Measurements from ENCODE around the gene CROCC. TPM values are rescaled to one million over a fixed set of nuclear protein-coding genes. Genes with fewer than 3 reads are reported as not detected.
"Not testable (repeated sequence)": the region's sequence is repeated elsewhere in the genome, so short reads cannot be mapped to it uniquely, and the experiment has no call there.

Gene CROCC
- polyA plus RNA-seq, 3 donors: 19.5 to 42.2 (median 19.8) TPM

DNA sequence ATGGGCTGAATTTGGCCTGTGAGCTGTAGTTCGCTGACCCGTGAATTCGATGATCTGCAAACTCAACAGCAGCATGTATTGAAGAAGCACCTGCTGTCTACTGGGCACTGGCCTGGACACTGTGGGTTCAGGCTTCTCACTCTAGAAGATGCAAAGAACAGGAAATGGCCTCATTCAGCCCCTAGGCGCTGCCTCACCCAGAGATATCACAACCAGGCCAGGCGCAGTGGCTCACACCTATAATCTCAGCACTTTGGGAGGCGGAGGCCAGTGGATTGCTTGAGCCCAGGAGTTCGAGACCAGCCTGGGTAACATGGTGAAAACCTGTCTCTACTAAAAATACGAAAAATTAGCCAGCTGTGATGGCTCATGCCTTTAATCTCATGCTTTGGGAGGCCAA lies 35.0 kb downstream of the CROCC start:
- H3K27ac ChIP-seq (ENCODE audit: low read depth, low read length): no peak overlapping the region
- 92 to 95% (median 92%) methylated on average over 8 of the region's 8 CpGs for WGBS, 3 donors

DNA sequence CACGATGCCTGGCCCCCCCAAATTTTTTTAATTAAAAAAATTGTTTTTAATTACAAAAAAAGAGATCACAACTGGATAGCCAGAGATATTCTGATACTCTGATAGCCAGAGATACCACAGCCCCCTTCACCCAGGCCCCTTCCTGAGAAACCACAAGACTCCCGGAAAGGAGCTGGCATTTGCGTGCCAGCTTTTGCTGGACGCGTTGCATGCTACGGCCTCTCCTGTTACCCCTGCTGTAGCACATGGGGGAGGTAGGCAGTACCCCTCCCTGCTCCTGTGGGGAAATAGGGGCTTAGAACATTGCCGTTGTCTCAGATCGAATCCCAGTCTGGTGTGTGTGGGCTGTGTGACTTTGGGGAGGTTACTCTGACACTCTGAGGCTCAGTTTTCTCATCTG lies 36.0 kb downstream of the CROCC start:
- 63 to 92% (median 76%) methylated on average over 8 of the region's 8 CpGs for WGBS, 3 donors
- H3K27ac ChIP-seq (ENCODE audit: low read depth, low read length): no peak overlapping the region

DNA sequence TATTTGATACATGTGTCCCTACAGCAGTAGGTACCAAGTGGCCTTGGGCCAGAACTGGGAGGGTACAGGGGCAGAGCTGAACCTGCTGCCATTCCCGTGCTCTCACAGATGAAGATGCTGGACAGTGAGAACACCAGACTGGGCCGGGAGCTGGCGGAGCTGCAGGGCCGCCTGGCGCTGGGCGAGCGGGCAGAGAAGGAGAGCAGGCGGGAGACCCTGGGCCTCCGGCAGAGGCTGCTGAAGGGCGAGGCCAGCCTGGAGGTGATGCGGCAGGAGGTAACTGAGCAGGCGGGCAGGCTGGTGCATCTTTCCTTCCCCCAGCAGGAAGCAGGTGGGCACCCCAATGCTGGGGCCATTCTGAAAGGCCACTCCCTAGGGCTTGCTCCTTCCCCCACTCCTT lies 36.7 kb downstream of the CROCC start:
- no peak overlapping the region for H3K27ac ChIP-seq (ENCODE audit: low read depth, low read length)
- WGBS, 3 donors: 92 to 96% (median 93%) methylated on average over 10 to 12 of the region's 12 CpGs

DNA sequence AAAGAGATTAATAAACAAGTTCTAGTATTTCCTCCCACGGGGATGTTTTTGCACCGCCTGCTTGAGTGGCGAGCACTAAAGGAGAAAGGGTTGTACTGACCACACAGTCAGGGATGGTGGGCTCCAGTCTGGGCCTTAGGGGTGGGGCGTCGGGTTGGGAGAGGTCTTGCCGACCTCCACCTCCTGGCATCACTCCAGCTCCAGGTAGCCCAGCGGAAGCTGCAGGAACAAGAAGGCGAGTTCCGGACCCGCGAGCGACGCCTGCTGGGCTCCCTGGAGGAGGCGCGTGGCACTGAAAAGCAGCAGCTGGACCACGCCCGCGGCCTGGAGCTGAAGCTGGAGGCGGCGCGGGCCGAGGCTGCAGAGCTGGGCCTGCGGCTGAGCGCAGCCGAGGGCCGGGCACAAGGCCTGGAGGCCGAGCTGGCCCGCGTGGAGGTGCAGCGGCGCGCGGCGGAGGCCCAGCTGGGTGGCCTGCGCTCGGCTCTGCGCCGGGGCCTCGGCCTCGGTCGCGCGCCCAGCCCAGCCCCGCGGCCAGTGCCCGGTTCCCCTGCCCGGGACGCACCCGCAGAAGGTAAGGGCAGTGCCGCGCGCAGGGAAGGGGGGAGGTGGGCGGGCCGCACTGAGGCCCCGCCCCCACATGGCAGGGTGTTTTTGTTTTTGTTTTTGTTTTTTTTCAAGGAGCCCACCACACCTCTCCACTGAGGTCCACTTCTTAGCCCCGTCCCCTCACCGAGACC lies 39.0 kb downstream of the CROCC start:
- WGBS, 3 donors: 4 to 7% (median 4%) methylated on average over 27 to 57 of the region's 57 CpGs
- H3K27ac ChIP-seq (ENCODE audit: low read depth, low read length): no peak overlapping the region

DNA sequence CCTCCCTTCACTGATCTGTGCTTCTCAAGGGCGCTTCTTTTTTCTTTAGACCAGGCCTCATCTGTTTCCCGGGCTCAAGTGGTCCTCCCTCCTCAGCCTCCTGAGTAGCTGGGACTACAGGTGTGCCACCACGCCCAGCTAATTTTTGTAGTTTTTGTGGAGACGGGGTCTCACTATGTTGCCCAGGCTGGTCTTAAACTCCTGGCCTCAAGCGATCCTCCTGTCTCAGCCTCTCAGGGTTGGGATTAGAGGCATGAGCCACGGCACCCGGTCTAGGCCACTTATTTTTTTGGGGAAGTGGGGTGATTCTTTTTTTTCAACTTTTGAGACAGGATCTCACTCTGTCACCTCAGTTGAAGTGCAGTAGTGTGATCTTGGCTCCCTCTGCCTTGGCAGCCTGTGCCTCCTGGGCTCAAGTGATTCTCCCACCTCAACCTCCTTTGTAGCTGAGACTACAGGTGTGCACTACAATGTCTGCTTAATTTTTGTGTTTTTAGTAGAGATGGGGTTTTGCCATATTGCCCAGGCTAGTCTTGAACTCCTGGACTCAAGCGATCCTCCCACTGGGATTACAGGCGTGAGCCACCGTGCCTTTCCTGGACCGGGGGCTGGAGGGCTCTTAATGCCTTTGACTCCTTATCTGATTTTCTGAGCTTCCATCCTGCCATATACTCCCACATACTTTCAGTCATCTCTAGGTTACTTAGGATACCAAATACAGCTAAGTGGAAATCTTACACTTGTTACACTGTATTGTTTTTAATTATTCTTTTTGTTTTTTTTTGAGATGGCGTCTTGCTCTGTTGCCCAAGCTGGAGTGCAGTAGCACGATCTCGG lies 39.8 kb downstream of the CROCC start:
- 77 to 79% (median 78%) methylated on average over 14 of the region's 14 CpGs for WGBS, 3 donors
- H3K27ac ChIP-seq (ENCODE audit: low read depth, low read length): no peak overlapping the region

DNA sequence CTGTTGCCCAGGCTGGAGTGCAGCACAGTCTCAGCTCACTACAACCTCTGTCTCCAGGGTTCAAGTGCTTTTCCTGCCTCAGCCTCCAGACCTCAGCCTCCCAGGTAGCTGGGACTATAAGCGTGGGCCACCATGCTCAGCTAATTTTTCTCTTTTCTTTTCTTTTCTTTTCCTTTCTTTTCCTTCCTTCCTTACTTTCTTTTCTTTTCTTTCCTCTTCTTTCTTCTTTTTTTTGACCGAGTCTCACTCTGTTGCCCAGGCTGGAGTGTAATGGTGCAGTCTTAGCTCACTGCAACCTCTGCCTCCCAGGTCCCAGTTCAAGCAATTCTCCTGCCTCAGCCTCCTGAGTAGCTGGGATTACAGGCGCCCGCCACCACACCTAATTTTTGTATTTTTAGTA lies 42.4 kb downstream of the CROCC start:
- WGBS, 3 donors: 95 to 97% (median 96%) methylated on average over 4 of the region's 4 CpGs
- H3K27ac ChIP-seq (ENCODE audit: low read depth, low read length): not testable (repeated sequence)

DNA sequence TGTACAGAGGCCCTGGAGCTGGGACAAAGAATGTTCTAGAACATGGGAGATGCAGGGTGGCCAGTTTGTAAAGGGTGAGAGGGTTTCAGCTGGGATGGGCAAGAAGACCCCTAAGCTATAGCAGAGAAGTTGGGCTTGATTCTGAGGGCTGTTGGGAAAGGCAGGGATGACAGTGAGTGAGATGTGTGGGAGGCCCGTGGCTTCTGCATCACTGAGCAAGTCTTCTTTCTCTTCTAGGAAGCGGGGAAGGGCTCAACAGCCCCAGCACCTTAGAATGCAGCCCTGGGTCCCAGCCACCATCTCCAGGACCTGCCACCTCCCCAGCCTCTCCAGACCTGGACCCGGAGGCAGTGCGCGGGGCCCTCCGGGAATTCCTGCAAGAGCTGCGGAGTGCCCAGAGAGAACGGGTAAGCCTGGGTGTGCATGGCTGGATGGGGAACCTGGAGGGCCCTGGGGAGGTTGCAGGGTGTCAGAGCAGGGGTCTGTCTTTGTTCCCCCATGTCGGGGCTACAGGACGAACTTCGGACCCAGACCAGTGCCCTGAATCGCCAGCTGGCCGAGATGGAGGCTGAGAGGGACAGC lies 43.8 kb downstream of the CROCC start:
- 92 to 95% (median 93%) methylated on average over 13 of the region's 13 CpGs for WGBS, 3 donors
- H3K27ac ChIP-seq (ENCODE audit: low read depth, low read length): no peak overlapping the region

DNA sequence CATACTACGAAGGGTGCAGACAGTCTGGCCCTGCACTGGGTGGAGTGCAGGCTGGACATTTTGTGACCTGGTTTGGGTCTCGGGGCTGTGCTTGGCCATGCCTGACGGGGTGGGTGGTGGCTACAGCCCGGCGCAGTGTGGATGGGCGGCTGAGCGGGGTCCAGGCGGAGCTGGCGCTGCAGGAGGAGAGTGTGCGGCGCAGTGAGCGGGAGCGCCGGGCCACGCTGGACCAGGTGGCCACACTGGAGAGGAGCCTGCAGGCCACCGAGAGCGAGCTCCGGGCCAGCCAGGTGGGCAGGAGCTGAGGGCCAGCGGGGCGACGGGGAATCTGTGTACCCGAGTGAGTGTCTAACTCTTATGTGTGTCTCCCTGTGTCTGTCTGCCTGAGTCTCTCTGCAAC lies 44.6 kb downstream of the CROCC start:
- 96 to 97% (median 96%) methylated on average over 22 of the region's 22 CpGs for WGBS, 3 donors
- no peak overlapping the region for H3K27ac ChIP-seq (ENCODE audit: low read depth, low read length)

DNA sequence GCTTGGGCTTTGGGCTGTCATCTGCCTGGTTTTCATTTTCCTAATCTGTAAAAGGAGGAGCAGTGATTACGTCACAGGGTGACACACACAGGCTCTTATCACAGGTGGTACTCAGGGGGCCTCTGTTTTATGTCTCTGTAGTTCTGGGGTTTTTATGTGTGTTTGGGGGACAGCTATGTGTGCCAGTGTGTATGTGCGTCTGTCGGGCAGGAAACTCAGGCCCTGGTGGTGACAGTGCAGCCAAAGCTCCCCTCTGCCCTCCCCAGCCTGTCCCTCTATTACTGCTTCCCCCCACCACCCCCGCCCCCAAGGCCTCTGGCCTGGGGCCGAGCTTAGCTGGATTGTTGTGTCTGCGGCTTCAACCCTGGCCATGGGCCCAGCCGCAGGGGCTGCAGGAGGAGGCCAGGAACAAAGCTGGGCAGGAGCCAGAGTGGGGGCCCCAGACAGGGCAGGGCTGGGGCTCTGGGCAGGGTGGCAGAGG lies 45.4 kb downstream of the CROCC start:
- WGBS, 3 donors: 28 to 43% (median 29%) methylated on average over 7 of the region's 7 CpGs
- H3K27ac ChIP-seq (ENCODE audit: low read depth, low read length): no peak overlapping the region

DNA sequence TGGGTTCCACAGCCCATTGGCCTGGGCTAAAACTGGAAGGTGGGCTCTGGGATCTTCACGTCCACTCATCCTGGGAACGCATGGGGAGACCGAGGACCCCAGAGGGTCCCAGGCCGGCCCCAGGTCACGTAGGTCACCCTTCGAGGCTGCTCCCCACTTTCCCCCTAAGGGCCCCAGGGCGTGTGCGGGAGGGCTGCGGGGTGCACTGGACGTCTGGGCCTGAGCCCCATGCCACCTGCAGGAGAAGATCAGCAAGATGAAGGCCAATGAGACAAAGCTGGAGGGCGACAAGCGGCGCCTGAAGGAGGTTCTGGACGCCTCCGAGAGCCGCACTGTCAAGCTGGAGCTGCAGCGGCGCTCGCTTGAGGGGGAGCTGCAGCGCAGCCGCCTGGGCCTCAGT lies 46.2 kb downstream of the CROCC start:
- H3K27ac ChIP-seq (ENCODE audit: low read depth, low read length): no peak overlapping the region
- 96 to 97% (median 96%) methylated on average over 20 to 21 of the region's 21 CpGs for WGBS, 3 donors

DNA sequence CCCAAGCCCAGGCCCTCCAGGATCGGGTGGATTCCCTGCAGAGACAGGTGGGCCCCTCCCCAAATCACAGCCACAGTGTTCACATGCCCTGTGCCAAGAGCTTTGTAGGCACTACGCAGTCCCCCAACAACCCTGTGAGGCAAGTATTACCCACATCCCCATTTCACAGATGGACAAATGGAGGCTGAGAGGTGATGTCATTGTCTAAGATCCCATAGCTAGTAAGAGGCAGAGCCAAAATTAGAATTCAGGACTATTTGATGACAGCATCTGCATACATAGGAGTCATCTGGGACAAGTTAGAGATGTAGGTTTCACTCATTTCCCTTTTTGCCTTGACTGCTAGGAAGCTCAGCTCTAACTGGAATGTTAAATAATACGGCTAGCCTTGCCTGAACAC lies 46.6 kb downstream of the CROCC start:
- WGBS, 3 donors: 96 to 100% (median 99%) methylated on average over 3 of the region's 3 CpGs
- H3K27ac ChIP-seq (ENCODE audit: low read depth, low read length): no peak overlapping the region

DNA sequence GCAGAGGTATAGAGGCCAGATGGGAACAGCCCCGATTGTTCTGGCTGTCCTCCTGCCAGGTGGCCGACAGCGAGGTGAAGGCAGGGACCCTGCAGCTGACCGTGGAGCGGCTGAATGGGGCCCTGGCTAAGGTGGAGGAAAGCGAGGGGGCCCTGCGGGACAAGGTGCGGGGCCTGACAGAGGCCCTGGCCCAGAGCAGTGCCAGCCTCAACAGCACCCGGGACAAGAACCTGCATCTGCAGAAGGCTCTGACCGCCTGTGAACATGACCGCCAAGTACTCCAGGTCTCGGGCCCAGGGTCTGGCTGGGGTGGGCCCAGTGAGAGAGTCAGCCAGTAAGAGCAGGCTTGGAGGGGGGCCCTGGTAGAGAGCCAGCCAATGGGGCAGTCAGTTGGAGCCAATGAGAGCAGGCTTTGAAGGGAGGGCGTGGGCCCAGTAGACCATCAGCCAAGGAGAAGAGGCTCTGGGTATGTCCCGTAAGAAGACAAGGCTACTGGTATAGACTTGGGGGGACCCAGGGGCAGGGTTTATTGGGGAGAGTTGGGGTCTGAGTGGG lies 47.4 kb downstream of the CROCC start:
- 90% methylated on average over 13 to 14 of the region's 14 CpGs for WGBS, 3 donors
- no peak overlapping the region for H3K27ac ChIP-seq (ENCODE audit: low read depth, low read length)

DNA sequence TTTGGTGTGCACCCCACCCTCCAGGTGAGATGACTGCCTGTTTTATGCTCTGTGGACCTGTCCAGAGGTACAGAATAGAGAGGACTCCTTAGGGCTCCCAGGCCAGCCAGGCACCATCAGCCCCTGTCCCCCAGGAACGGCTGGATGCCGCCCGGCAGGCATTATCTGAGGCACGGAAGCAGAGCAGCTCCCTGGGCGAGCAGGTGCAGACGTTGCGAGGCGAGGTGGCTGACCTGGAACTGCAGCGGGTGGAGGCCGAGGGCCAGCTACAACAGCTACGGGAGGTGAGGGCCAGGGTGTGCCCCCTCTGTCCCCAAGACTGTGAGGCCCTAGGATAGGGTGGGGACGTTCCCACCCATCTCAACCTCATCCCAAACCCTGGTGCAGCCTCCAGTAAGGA lies 47.9 kb downstream of the CROCC start:
- WGBS, 3 donors: 92 to 96% (median 94%) methylated on average over 12 of the region's 12 CpGs
- no peak overlapping the region for H3K27ac ChIP-seq (ENCODE audit: low read depth, low read length)

DNA sequence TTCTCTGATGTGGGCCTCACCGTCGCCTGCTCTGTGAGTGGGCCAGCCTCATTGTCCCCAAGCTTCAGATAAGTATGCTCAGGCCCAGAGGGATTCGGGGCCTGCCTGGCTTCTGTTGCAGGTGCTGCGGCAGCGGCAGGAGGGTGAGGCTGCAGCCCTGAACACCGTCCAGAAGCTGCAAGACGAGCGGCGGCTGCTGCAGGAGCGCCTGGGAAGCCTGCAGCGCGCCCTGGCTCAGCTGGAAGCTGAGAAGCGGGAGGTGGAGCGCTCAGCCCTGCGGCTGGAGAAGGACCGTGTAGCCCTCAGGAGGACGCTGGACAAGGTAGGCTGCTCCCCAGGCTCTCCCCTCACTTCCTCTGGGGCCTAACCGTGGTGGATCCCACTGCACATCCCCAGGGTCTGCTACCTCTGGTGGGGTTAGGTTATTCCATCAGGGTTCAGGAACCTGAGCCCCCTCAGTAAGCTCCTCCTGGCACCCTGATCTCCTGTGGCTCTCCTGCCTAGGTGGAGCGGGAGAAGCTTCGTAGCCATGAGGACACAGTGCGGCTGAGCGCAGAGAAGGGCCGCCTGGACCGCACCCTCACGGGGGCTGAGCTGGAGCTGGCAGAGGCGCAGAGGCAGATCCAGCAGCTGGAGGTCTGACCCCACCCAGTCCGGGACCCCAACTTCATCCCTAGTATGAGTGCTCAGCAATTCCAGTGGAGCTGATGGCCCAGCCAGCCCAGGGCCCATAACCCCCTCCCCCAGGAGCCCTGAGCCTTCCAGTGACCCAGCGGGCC lies 48.6 kb downstream of the CROCC start:
- WGBS, 3 donors: 93 to 94% (median 93%) methylated on average over 28 of the region's 28 CpGs
- H3K27ac ChIP-seq (ENCODE audit: low read depth, low read length): no peak overlapping the region

DNA sequence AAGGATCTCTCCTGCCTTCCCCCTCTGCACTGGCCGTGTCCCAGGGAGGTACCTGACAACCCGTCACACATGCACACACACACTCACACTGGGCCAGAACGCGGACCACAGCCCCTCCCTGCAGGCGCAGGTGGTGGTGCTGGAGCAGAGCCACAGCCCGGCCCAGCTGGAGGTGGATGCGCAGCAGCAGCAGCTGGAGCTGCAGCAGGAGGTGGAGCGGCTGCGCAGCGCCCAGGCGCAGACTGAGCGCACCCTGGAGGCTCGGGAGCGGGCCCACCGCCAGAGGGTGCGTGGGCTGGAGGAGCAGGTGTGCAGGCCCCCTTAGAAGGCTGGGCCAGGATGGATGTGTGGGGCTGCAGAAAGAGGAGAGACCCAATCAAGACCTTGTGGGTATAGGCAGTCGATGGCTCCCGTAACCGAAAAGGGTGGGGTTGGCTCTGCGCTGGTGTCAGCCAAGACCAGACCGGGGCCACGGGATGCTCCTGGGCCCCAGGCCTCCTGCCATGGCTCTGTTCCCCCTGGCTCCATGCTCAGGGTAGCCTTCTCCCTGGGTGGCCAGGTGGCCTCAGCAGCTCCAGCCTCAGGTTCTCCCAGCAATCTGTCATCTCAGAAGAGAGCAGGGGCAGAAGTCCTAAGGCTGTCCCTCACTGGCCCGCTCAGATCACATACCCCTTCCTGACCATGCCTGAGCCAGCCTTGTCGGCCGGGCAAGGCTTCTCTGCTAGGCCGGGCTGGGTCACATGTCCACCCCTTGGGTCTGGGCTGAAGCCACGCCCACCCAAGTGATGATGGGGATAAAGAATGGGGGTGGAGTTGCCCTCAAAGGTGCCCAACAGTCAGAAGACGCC lies 49.8 kb downstream of the CROCC start:
- 73 to 82% (median 78%) methylated on average over 28 of the region's 28 CpGs for WGBS, 3 donors
- H3K27ac ChIP-seq (ENCODE audit: low read depth, low read length): no peak overlapping the region

DNA sequence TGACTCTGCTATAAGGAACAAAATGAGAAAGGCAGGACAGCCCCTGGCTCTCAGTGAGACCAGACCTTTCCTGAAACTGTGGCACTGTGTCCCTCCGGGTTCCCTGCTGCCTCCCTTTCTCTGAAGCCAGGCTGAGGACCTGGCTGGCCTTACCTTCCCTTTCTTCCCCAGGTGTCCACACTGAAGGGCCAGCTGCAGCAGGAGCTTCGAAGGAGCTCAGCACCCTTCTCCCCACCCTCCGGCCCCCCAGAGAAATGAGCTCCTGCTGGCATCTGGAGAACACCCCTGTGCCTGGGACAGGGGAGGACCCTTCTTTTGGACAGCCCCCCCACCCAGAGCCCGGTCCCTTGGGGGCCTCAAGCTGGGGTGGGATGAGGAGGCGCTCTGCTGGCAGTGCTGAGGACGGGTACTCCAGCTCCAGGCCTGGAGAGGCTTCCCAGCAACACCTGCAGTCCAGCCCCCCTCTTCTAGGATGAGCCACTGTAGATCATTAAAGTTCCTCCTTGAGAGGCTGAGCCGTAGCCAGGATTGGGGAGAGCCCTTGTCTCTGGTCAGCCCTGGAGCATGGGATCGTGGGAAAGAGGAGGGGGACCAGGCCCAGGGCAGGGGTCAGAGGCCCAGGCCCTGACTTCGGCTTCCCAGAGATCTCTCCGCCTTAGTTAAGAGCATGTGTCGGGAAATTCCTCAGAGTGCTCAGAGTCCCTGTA lies 50.6 kb downstream of the CROCC start:
- H3K27ac ChIP-seq (ENCODE audit: low read depth, low read length): no peak overlapping the region

DNA sequence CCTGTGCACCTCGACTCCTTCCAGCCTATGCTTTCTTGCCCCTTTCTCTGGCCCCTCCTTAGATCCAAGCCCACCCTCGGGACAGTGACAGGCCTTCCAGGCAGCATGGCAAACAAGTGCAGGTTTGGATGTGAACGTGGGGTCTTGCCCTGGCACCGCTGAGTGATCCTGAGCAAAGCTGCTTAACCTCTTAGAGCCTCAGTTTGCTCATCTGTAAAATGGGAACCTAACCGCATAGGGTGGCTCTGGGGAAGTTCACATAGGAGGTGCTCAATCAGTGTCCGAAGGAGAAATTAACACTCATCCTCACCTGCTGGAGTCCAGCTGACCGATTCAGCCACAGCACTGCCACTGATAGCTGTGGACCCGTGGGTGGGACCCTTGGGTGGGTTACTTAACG lies 51.5 kb downstream of the CROCC start:
- 78 to 88% (median 84%) methylated on average over 9 of the region's 9 CpGs for WGBS, 3 donors

More for the DNA sequence above, 50.6 kb downstream of the CROCC start:
- WGBS, 3 donors: 81 to 86% (median 86%) methylated on average over 10 to 11 of the region's 11 CpGs

More for the DNA sequence above, 51.5 kb downstream of the CROCC start:
- no peak overlapping the region for H3K27ac ChIP-seq (ENCODE audit: low read depth, low read length)

Measured in adipose tissue (tissue), 3 donors.